ENCODE results near the gene SYNM. TPM values are rescaled to one million over a fixed set of nuclear protein-coding genes. Genes with fewer than 3 reads are reported as not detected.

The SYNM gene
- total RNA-seq, 1 donor from 2014 or later: 1.4 TPM

- Mint-ChIP-seq H3K36me3 (no peaks in the 10 kb centered on the region), H3K27ac (no peak overlapping the region), H3K27me3 (ENCODE audit: low read depth) (peaks cover 68% of the 10 kb centered on the region), H3K9me3 (no peaks in the 10 kb centered on the region), H3K4me1 (no peaks in the 10 kb centered on the region), H3K4me3 (peak overlapping the region; percentile 49)
- peak in 1 of 2 experiments; percentile 63 for DNase-seq (ENCODE audit: low spot score in 2 of 2, unreplicated experiment in 2 of 2)
- TF ChIP-seq CTCF (IDR thresholded peaks at IDR 0.05; ENCODE audit: unreplicated experiment): no peak
Measured at GRCh38 chr15:99105514-99106341, 848 bp downstream of the SYNM start.

- Mint-ChIP-seq H3K36me3 (no peaks in the 10 kb centered on the region), H3K4me1 (no peaks in the 10 kb centered on the region), H3K4me3 (peak overlapping the region; percentile 15), H3K9me3 (no peaks in the 10 kb centered on the region), H3K27ac (no peak overlapping the region), H3K27me3 (ENCODE audit: low read depth) (peaks cover 65% of the 10 kb centered on the region)
- TF ChIP-seq CTCF (IDR thresholded peaks at IDR 0.05; ENCODE audit: unreplicated experiment): no peak
- no peak for DNase-seq (ENCODE audit: low spot score in 2 of 2, unreplicated experiment in 2 of 2)
Measured at GRCh38 chr15:99106417-99107220, 1.7 kb downstream of the SYNM start.

GRCh38 chr15:99108993-99109392 is 4.1 kb downstream of the SYNM start:
- TF ChIP-seq CTCF (IDR thresholded peaks at IDR 0.05; ENCODE audit: unreplicated experiment): no peak
- no peaks in the 10 kb centered on the region for H3K4me1 Mint-ChIP-seq
- no peak overlapping the region for H3K27ac Mint-ChIP-seq
- DNase-seq (ENCODE audit: low spot score in 2 of 2, unreplicated experiment in 2 of 2): no peak
- no peaks in the 10 kb centered on the region for H3K36me3 Mint-ChIP-seq
- no peak overlapping the region for H3K4me3 Mint-ChIP-seq
- no peaks in the 10 kb centered on the region for H3K9me3 Mint-ChIP-seq
- H3K27me3 Mint-ChIP-seq (ENCODE audit: low read depth): peaks cover 45% of the 10 kb centered on the region

GRCh38 chr15:99109555-99110021 is 4.7 kb downstream of the SYNM start:
- Mint-ChIP-seq H3K27ac (no peak overlapping the region), H3K36me3 (no peaks in the 10 kb centered on the region), H3K9me3 (no peaks in the 10 kb centered on the region), H3K4me1 (no peaks in the 10 kb centered on the region), H3K4me3 (no peak overlapping the region), H3K27me3 (ENCODE audit: low read depth) (peaks cover 43% of the 10 kb centered on the region)
- no peak for DNase-seq (ENCODE audit: low spot score in 2 of 2, unreplicated experiment in 2 of 2)
- TF ChIP-seq CTCF (IDR thresholded peaks at IDR 0.05; ENCODE audit: unreplicated experiment): no peak

- peaks cover 40% of the 10 kb centered on the region for H3K27me3 Mint-ChIP-seq (ENCODE audit: low read depth)
- TF ChIP-seq CTCF (IDR thresholded peaks at IDR 0.05; ENCODE audit: unreplicated experiment): no peak
Measured at GRCh38 chr15:99110093-99110492, 5.2 kb downstream of the SYNM start.

More at GRCh38 chr15:99110093-99110492, 5.2 kb downstream of the SYNM start:
- H3K4me1 Mint-ChIP-seq: no peaks in the 10 kb centered on the region
- no peak for DNase-seq (ENCODE audit: low spot score in 2 of 2, unreplicated experiment in 2 of 2)
- H3K4me3 Mint-ChIP-seq: no peak overlapping the region
- no peaks in the 10 kb centered on the region for H3K9me3 Mint-ChIP-seq
- H3K36me3 Mint-ChIP-seq: no peaks in the 10 kb centered on the region
- no peak overlapping the region for H3K27ac Mint-ChIP-seq
